GM10266 (cell line): ENCODE measurements around the gene NSF.
"Not testable (repeated sequence)": the region's sequence is repeated elsewhere in the genome, so short reads cannot be mapped to it uniquely, and the experiment has no call there.

Source experiments
- DNase-seq: peaks from one replicate; pipeline ENCODE4 v3.0.0; 2012; ENCODE audit errors: extremely low spot score
- TF ChIP-seq, protein P1 (sequence below): IDR thresholded peaks from 2 replicates; pipeline ENCODE4 v1.5.1; 2012; ENCODE audit warnings: mild to moderate bottlenecking, low read depth; ENCODE audit not compliant: control insufficient read depth, insufficient read depth; ENCODE audit errors: missing control alignments

The NSF gene

DNA sequence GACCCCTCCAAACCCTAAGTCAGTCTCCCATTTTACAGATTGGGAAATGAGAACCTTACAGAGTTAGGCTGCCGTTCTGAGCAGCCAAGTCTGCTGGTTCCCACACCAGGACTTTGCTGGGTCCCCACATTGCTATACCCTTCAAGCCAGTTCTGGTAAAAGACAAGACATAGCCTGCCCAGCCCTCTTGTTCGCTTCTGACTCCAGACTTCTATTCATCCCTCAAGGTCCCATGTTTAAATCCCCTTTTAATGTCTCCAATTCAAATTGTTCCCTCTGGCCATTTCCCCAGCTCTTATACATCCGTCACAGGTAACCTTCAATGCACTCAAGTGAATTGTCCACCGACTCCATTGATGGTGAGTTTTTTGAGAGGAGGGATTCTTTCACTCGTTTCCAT lies 197.8 kb downstream of the NSF start:
- TF ChIP-seq, protein P1, sequence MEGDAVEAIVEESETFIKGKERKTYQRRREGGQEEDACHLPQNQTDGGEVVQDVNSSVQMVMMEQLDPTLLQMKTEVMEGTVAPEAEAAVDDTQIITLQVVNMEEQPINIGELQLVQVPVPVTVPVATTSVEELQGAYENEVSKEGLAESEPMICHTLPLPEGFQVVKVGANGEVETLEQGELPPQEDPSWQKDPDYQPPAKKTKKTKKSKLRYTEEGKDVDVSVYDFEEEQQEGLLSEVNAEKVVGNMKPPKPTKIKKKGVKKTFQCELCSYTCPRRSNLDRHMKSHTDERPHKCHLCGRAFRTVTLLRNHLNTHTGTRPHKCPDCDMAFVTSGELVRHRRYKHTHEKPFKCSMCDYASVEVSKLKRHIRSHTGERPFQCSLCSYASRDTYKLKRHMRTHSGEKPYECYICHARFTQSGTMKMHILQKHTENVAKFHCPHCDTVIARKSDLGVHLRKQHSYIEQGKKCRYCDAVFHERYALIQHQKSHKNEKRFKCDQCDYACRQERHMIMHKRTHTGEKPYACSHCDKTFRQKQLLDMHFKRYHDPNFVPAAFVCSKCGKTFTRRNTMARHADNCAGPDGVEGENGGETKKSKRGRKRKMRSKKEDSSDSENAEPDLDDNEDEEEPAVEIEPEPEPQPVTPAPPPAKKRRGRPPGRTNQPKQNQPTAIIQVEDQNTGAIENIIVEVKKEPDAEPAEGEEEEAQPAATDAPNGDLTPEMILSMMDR, result no peak
- no peak for DNase-seq

DNA sequence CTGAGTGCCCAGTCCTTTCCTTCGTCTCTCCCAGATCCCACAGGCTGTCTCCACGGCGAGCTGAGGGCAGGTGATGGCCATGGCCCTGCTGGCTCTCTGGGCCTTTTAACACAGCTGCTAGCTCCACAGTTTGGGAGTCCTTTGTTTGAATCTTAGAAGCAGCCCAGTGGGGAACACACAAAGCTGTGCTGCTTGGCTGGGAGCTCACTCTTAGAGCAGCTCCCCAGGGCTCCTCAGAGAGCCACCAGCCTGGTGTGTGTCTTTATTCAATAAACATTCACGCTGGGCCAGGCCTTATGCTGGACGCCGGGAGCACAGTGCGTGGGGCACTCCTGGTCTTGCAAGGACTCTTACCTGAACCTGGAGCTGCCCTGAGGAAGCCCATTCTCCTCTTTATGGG lies 198.3 kb downstream of the NSF start:
- TF ChIP-seq, protein P1, result no peak
- DNase-seq, result no peak

DNA sequence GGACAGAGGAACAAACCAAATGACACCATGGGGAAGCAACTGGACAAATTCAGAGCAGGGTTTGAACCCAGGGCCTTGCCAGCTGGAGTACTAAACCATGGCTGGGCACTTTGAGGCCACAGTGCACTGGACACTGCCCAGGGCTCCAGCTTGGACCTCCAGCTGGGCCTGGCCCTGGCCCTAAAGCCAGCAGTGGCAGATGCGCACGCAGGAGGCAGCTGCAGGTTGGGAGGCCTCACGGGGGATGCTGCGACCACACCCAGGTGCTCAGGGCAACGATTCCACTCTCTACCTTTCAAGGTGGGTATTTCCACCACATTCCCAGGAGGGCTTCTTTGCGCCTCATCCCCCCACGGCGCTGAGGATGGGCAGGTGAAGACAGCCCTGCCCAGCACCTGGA lies 199.1 kb downstream of the NSF start:
- DNase-seq, result no peak
- TF ChIP-seq, protein P1, result no peak

DNA sequence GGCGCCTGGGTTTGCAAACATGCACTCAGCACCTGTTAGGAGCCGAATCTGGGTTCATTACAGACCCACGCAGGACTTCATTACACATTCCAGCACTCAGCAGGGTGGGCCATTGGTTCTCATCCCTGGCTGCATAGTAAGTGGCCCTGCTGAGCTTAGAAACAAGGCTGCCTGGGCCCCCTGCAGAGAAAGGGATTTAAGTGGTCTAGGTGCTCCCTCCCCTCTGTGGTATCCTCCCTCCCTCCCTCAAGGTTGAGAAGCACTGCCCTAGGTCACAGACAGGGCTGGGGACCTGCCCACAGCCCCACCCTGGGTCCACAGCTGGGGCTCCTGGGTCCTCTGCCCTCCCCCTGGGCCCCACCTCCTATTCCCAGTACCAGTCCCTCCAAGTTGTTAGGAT lies 199.7 kb downstream of the NSF start:
- no peak for DNase-seq
- TF ChIP-seq, protein P1, result no peak

DNA sequence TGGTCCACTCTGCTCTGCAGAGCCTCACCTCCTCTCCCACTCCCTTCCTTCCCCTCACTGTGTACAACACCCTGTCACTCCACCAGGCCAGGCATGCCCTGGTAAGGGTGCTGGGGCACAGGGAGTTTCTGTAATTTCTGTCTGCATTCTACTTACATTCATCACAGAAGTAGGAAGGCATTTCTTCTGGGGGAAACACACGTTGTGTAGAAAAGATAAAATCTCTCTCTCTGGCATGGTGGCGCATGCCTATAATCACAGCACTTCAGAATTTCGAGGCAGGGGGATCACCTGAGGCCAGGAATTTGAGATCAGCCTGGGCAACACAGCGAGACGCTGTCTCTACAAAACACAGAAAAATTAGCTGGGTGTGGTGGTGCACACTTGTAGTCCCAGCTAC lies 201.1 kb downstream of the NSF start:
- TF ChIP-seq, protein P1, result no peak
- DNase-seq, result no peak

DNA sequence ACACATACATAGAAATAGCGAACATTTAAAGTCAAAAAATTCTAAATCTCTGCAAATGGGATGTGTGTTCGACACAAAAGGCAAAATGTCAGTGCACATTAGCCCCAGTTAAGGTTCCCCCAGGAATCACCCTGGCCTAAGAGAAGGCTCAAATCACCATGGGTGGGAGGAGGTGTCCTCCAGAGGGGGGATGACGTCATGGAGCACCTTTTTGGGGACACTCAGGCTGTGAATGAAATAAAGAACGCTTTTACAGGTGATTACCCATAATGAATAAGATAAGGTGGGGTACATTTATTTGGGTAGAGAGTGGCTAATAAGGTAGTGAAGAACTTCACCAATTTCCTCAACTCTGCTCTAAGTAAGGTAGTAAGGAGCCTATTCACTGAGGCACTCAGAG lies 201.6 kb downstream of the NSF start:
- DNase-seq, result no peak
- TF ChIP-seq, protein P1, result no peak

DNA sequence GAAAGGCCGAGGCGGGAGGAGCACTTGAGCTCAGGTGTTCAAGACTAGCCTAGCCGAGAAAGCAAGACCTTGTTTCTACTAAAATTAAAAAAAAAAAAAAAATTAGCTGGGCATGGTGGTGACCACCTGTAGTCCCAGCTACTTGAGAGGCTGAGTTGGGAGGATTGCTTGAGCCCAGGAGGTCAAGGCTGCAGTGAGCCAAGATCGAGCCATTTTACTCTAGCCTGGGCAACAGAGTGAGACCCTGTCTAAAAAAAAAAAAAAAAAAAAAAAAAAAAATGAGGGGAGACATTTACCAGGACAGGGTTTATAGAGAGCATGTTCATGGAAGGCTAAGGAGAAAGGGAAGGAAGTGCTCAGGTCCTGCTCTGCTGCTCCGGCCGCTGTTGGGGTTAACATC lies 202.6 kb downstream of the NSF start:
- DNase-seq, result not testable (repeated sequence)

DNA sequence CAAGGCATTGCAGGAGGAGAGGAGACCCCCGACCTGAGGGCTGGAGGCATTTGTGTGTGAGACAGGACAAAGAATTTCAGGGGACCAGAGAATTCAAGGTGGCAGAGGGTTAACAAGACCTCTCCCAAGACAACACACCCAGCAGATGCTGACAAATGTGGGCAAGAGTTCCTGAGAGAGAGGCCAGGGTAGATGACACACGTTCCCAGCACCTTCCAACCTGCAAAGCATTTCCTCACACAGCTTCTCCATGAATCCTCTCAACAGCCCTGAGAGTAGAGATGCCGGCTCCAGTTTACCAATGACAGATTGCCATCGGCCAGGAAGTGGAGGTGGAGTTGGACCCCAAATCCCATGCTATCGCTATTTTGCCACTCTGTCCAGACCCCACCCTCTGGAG lies 203.1 kb downstream of the NSF start:
- DNase-seq, result no peak
- TF ChIP-seq, protein P1, result no peak
